Measurements from ENCODE around the gene CLDN14. TPM values are rescaled to one million over a fixed set of nuclear protein-coding genes. Genes with fewer than 3 reads are reported as not detected.

The CLDN14 gene
- total and polyA plus RNA-seq, 2 donors: 0.14 to 0.78 TPM

DNA sequence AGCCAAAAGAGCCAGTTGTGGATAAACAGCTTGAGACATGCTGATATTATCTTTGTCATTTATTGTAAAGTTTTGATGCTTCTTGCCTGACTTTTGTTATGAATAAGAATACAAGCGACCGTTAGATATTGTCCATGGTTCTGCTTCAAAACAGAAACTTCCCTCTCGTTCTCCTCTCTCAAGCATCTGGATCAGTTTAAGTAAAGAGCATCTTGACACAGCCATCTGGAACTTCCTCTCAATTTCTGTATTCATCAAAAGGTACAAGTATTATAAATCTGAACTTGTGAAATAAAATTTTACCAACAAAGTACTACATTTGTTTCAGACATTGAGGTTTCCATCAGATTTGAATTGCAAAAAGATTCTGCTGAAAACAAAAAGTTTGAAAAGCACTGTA lies 36.4 kb upstream of the CLDN14 start:
- no peak for DNase-seq (ENCODE audit: low read depth in 6 of 9, low spot score in 9 of 9)
- 60% methylated on average over 3 of the region's 3 CpGs for WGBS
- Histone ChIP-seq H3K27me3 (ENCODE audit: control insufficient read depth in 2 of 2, insufficient read depth in 1 of 2, low read length in 1 of 2) (no peaks in the 10 kb centered on the region), H3K9me3 (ENCODE audit: control insufficient read depth in 2 of 2, insufficient read depth in 1 of 2, low read length in 1 of 2) (no peaks in the 10 kb centered on the region), H3K4me3 (ENCODE audit: low read length in 2 of 2) (no peak overlapping the region), H3K4me1 (ENCODE audit: control insufficient read depth in 2 of 2, insufficient read depth in 2 of 2, low read length in 2 of 2) (peaks cover 13 to 19% of the 10 kb centered on the region in 2 donors), H3K27ac (ENCODE audit: low read depth in 1 of 2, low read length in 1 of 2) (no peak overlapping the region), H3K36me3 (ENCODE audit: control insufficient read depth in 2 of 2, insufficient read depth in 2 of 2, low read length in 1 of 2) (no peaks in the 10 kb centered on the region)

DNA sequence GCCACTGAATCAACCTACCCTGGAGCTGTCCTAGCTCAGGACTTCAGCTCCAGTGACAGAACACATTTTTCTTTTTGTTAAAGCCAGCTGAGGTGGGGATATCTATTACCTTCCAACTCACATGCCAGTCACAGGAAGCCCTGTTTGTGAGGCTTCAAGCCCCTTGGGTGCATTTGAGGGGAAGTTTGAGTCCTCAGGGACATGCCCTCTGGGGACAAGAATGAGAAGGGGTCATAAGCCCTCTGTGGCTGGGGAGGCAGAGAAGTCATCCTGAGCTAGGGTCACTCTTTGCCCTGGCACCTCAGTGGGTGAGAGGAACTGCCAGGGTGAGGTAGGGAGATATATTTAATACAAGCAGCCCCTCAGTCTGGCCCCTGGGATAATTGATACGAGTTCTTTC lies 33.5 kb upstream of the CLDN14 start:
- H3K36me3 ChIP-seq (ENCODE audit: control insufficient read depth in 2 of 2, insufficient read depth in 2 of 2, low read length in 1 of 2): no peaks in the 10 kb centered on the region
- WGBS: 100% methylated on average over 1 of the region's 1 CpG

DNA sequence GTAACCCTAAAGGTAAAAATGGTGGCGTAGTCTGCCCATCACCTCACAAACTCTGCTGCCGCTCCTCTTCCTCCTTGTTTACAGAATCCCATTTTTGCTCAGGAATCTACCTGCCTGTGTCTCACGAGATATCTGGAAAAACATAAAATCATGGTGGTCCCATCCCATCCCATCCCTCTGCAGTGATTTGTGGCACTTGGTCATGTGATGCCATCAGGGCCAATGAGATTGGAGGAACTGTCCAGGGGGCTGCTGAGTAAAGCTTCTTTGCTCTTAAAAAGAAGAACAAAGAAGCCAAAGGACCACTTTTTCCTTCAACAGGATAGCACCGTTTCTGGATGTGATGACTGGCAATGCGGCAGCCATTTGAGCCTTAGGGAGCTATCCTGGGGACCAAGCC lies 33.0 kb upstream of the CLDN14 start:
- Histone ChIP-seq H3K4me1 (ENCODE audit: control insufficient read depth in 2 of 2, insufficient read depth in 2 of 2, low read length in 2 of 2) (peaks cover 25 to 26% of the 10 kb centered on the region in 2 donors), H3K27me3 (ENCODE audit: control insufficient read depth in 2 of 2, insufficient read depth in 1 of 2, low read length in 1 of 2) (no peaks in the 10 kb centered on the region), H3K36me3 (ENCODE audit: control insufficient read depth in 2 of 2, insufficient read depth in 2 of 2, low read length in 1 of 2) (no peaks in the 10 kb centered on the region), H3K4me3 (ENCODE audit: low read length in 2 of 2) (no peak overlapping the region), H3K9me3 (ENCODE audit: control insufficient read depth in 2 of 2, insufficient read depth in 1 of 2, low read length in 1 of 2) (no peaks in the 10 kb centered on the region), H3K27ac (ENCODE audit: low read depth in 1 of 2, low read length in 1 of 2) (no peak overlapping the region)
- no peak for DNase-seq (ENCODE audit: low read depth in 6 of 9, low spot score in 9 of 9)
- WGBS: 87% methylated on average over 5 of the region's 5 CpGs

More for the DNA sequence above, 33.5 kb upstream of the CLDN14 start:
- no peaks in the 10 kb centered on the region for H3K27me3 ChIP-seq (ENCODE audit: control insufficient read depth in 2 of 2, insufficient read depth in 1 of 2, low read length in 1 of 2)
- H3K4me3 ChIP-seq (ENCODE audit: low read length in 2 of 2): no peak overlapping the region
- no peak overlapping the region for H3K27ac ChIP-seq (ENCODE audit: low read depth in 1 of 2, low read length in 1 of 2)
- H3K4me1 ChIP-seq (ENCODE audit: control insufficient read depth in 2 of 2, insufficient read depth in 2 of 2, low read length in 2 of 2): peaks cover 25 to 26% of the 10 kb centered on the region in 2 donors
- no peaks in the 10 kb centered on the region for H3K9me3 ChIP-seq (ENCODE audit: control insufficient read depth in 2 of 2, insufficient read depth in 1 of 2, low read length in 1 of 2)
- DNase-seq (ENCODE audit: low read depth in 6 of 9, low spot score in 9 of 9): no peak

DNA sequence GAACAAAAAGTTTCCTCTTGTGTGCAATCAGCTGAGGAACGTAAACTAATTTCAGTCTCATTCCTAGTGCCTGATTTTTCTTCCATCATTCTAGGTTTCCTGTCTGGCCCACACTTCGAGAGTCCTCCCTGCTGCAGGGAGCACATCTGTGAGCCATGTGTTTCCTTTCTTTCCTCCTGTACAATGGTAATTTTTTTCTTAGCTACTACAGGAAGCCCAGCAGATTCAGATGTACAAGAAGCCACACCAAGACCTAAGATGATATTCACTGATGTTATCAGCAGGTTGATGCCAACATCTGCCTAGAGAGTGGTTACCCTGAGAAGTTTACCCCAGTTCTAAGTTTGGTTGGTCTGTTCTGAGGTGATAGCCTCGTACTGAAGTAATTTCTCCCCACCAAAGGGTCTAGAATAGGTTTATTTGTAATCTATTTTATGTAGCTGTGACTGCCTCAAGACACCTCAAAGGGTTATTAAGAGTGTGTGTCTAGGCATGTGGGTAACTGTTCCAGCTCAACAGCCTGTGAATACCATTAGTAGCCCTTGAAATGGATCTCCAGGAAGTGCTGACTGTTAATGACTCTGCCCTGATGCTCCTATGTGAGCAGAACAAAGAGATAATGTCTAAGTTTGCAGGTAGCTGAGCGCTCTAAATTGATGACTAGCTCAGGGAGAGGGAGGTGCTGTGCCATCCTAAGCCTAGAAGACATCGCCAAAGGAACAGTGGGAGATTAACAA lies 31.7 kb upstream of the CLDN14 start:
- DNase-seq (ENCODE audit: low read depth in 6 of 9, low spot score in 9 of 9): peak in 8 of 9 donors; percentile 13 to 70 (median 37)
- H3K9me3 ChIP-seq (ENCODE audit: control insufficient read depth in 2 of 2, insufficient read depth in 1 of 2, low read length in 1 of 2): no peaks in the 10 kb centered on the region
- H3K27ac ChIP-seq (ENCODE audit: low read depth in 1 of 2, low read length in 1 of 2): no peak overlapping the region
- H3K36me3 ChIP-seq (ENCODE audit: control insufficient read depth in 2 of 2, insufficient read depth in 2 of 2, low read length in 1 of 2): no peaks in the 10 kb centered on the region
- no peaks in the 10 kb centered on the region for H3K27me3 ChIP-seq (ENCODE audit: control insufficient read depth in 2 of 2, insufficient read depth in 1 of 2, low read length in 1 of 2)
- peaks cover 25 to 26% of the 10 kb centered on the region in 2 donors for H3K4me1 ChIP-seq (ENCODE audit: control insufficient read depth in 2 of 2, insufficient read depth in 2 of 2, low read length in 2 of 2)
- no peak overlapping the region for H3K4me3 ChIP-seq (ENCODE audit: low read length in 2 of 2)
- WGBS: 38% methylated on average over 5 of the region's 5 CpGs

DNA sequence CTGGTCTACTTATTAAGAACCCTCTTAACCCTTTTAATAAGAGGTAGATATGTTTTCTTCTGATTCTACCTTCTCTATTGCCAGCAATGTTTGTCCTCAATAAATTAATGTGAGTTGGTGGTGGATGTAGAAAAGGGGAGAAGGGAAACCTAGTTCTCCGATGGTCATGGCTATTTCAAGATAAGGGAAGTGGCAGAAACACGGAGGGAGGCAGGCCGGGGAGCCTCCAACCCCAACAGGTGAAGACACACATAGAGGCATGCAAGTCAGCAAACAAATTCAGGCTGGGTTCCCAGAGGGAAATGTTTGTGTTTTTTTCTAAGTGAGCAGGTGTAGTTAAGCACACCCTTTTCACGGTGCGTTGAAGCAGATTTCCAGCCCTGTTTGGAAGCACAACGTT lies 31.0 kb upstream of the CLDN14 start:
- H3K9me3 ChIP-seq (ENCODE audit: control insufficient read depth in 2 of 2, insufficient read depth in 1 of 2, low read length in 1 of 2): no peaks in the 10 kb centered on the region
- H3K4me3 ChIP-seq (ENCODE audit: low read length in 2 of 2): no peak overlapping the region
- H3K27me3 ChIP-seq (ENCODE audit: control insufficient read depth in 2 of 2, insufficient read depth in 1 of 2, low read length in 1 of 2): no peaks in the 10 kb centered on the region
- 46% methylated on average over 6 of the region's 6 CpGs for WGBS
- H3K27ac ChIP-seq (ENCODE audit: low read depth in 1 of 2, low read length in 1 of 2): peak overlapping the region in 1 of 2 donors; percentile 15
- peak in 1 of 9 donors; percentile 6 for DNase-seq (ENCODE audit: low read depth in 6 of 9, low spot score in 9 of 9)
- peaks cover 24 to 26% of the 10 kb centered on the region in 2 donors for H3K4me1 ChIP-seq (ENCODE audit: control insufficient read depth in 2 of 2, insufficient read depth in 2 of 2, low read length in 2 of 2)
- no peaks in the 10 kb centered on the region for H3K36me3 ChIP-seq (ENCODE audit: control insufficient read depth in 2 of 2, insufficient read depth in 2 of 2, low read length in 1 of 2)

DNA sequence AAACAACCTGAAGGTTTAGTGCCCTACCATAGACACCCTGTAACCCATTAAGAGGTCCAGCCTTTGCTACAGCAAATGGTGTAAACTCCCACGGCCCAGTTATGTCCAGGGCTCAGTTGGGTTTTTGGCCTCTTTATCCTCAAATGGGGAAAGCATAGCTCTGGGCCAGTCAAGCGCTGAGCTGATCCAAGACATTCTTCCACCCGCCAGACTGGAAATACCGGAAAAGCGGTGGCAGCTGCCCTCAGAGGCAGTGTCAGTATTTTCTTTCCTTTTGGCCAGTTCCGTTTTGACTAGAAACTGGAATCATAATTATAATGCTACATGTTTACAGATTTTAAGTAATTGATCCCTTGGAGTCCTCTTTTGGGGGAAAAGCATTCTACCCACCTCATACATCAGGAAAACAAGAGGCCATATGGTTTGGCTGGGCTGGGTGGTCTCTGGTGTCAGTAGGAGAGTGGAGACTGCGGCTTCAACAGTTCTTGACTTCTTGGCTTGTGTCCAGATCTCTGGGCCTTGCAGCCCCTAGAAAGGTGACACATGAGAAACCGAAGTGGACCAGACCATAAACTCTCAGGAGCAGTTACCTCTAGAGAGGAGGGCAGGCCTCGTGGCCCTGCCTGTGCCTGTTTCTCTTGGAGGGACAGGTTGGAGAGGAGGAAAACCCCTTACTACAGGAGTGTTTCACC lies 30.2 kb upstream of the CLDN14 start:
- Histone ChIP-seq H3K4me3 (ENCODE audit: low read length in 2 of 2) (no peak overlapping the region), H3K9me3 (ENCODE audit: control insufficient read depth in 2 of 2, insufficient read depth in 1 of 2, low read length in 1 of 2) (no peaks in the 10 kb centered on the region), H3K27me3 (ENCODE audit: control insufficient read depth in 2 of 2, insufficient read depth in 1 of 2, low read length in 1 of 2) (no peaks in the 10 kb centered on the region), H3K27ac (ENCODE audit: low read depth in 1 of 2, low read length in 1 of 2) (peak overlapping the region in 1 of 2 donors; percentile 65), H3K4me1 (ENCODE audit: control insufficient read depth in 2 of 2, insufficient read depth in 2 of 2, low read length in 2 of 2) (peaks cover 22 to 23% of the 10 kb centered on the region in 2 donors), H3K36me3 (ENCODE audit: control insufficient read depth in 2 of 2, insufficient read depth in 2 of 2, low read length in 1 of 2) (no peaks in the 10 kb centered on the region)
- 93% methylated on average over 9 of the region's 9 CpGs for WGBS
- DNase-seq (ENCODE audit: low read depth in 6 of 9, low spot score in 9 of 9): peak in 1 of 9 donors; percentile 13

DNA sequence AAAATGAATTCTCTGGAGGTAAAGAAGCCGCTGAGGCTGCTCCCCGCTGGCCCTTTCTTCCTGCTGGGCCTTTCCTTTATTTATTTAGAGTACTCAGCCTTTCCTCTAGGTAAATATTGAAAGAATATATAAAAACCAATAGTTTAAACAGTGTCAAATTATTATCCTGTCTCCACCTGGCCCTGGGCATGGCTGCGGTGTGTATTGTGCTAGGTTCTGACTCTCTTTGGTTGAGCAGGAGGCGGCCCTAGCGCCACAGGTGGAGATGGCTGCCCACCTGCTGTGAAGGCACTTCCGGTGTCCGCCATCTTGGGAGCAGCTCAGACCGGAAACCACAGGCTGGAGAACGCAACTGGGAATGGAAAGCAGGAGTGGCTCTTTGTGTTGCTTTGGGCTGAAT lies 29.0 kb upstream of the CLDN14 start:
- Histone ChIP-seq H3K4me1 (ENCODE audit: control insufficient read depth in 2 of 2, insufficient read depth in 2 of 2, low read length in 2 of 2) (peaks cover 18 to 23% of the 10 kb centered on the region in 2 donors), H3K4me3 (ENCODE audit: low read length in 2 of 2) (no peak overlapping the region), H3K9me3 (ENCODE audit: control insufficient read depth in 2 of 2, insufficient read depth in 1 of 2, low read length in 1 of 2) (no peaks in the 10 kb centered on the region), H3K27ac (ENCODE audit: low read depth in 1 of 2, low read length in 1 of 2) (no peak overlapping the region), H3K27me3 (ENCODE audit: control insufficient read depth in 2 of 2, insufficient read depth in 1 of 2, low read length in 1 of 2) (no peaks in the 10 kb centered on the region), H3K36me3 (ENCODE audit: control insufficient read depth in 2 of 2, insufficient read depth in 2 of 2, low read length in 1 of 2) (no peaks in the 10 kb centered on the region)
- WGBS: 98% methylated on average over 9 of the region's 9 CpGs
- no peak for DNase-seq (ENCODE audit: low read depth in 6 of 9, low spot score in 9 of 9)

DNA sequence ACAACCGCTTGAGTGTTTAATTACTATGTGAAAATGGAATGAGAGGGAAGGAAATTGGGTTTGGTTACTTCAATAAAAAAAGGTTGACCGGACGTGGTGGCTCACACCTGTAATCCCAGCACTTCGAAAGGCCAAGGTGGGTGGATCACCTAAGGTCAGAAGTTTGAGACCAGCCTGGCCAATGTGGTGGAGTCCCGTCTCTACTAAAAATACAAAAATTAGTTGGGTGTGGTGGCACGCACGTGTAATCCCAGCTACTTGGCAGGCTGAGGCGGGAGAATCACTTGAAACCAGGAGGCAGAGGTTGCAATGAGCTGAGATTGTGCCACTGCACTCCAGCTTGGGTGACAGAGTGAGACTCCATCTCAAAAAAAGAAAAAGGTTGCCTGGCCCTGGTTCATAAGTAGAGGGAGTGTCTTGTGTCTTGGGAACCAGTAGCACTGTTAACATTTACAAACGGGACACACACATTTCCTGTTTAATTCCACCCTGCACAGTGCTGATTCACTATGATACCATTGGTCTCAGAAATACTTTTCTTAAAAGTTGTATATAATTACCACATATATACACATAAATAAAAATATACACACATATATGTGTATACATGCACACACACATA lies 27.6 kb upstream of the CLDN14 start:
- H3K4me3 ChIP-seq (ENCODE audit: low read length in 2 of 2): no peak overlapping the region
- no peaks in the 10 kb centered on the region for H3K36me3 ChIP-seq (ENCODE audit: control insufficient read depth in 2 of 2, insufficient read depth in 2 of 2, low read length in 1 of 2)
- DNase-seq (ENCODE audit: low read depth in 6 of 9, low spot score in 9 of 9): no peak
- 86% methylated on average over 9 of the region's 9 CpGs for WGBS
- no peak overlapping the region for H3K27ac ChIP-seq (ENCODE audit: low read depth in 1 of 2, low read length in 1 of 2)
- peaks cover 15 to 20% of the 10 kb centered on the region in 2 donors for H3K4me1 ChIP-seq (ENCODE audit: control insufficient read depth in 2 of 2, insufficient read depth in 2 of 2, low read length in 2 of 2)
- H3K27me3 ChIP-seq (ENCODE audit: control insufficient read depth in 2 of 2, insufficient read depth in 1 of 2, low read length in 1 of 2): no peaks in the 10 kb centered on the region
- H3K9me3 ChIP-seq (ENCODE audit: control insufficient read depth in 2 of 2, insufficient read depth in 1 of 2, low read length in 1 of 2): no peaks in the 10 kb centered on the region

DNA sequence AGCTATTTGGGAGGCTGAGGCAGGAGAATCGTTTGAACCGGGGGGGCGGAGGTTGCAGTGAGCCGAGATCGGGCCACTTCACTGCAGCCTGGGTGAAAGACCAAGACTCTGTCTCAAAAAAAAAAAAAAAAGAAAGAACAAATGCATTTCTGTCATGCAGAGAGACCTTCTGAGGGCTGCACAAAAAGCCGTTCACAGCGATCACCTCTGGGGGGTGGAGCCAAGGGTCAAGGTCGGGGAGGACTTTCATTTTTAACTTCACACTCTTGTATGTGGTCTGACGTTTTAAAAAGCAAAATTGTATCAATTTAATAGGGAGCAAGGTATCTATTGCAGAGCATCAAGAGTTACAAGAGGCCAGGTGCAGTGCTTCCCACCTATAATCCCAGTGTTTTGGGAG lies 26.6 kb upstream of the CLDN14 start:
- no peaks in the 10 kb centered on the region for H3K36me3 ChIP-seq (ENCODE audit: control insufficient read depth in 2 of 2, insufficient read depth in 2 of 2, low read length in 1 of 2)
- no peaks in the 10 kb centered on the region for H3K9me3 ChIP-seq (ENCODE audit: control insufficient read depth in 2 of 2, insufficient read depth in 1 of 2, low read length in 1 of 2)
- H3K27me3 ChIP-seq (ENCODE audit: control insufficient read depth in 2 of 2, insufficient read depth in 1 of 2, low read length in 1 of 2): no peaks in the 10 kb centered on the region
- WGBS: 95% methylated on average over 9 of the region's 9 CpGs
- peaks cover 8 to 14% of the 10 kb centered on the region in 2 donors for H3K4me1 ChIP-seq (ENCODE audit: control insufficient read depth in 2 of 2, insufficient read depth in 2 of 2, low read length in 2 of 2)
- DNase-seq (ENCODE audit: low read depth in 6 of 9, low spot score in 9 of 9): no peak
- H3K27ac ChIP-seq (ENCODE audit: low read depth in 1 of 2, low read length in 1 of 2): no peak overlapping the region
- no peak overlapping the region for H3K4me3 ChIP-seq (ENCODE audit: low read length in 2 of 2)

All from thymus (tissue), 11 donors.